HG03558 (cell line): ENCODE measurements around the gene ITIH5.

Experiments used
- ATAC-seq: cut with Tn5 transposase; IDR thresholded peaks from one replicate; pipeline ENCODE4 v1.9.1; 2021; ENCODE audit warnings: moderate number of reproducible peaks; ENCODE audit not compliant: unreplicated experiment; ENCODE audit errors: extremely low read depth

ITIH5 gene

GRCh38 chr10:7558036-7558435 lies 108.7 kb downstream of the ITIH5 start:
- no peak for ATAC-seq

GRCh38 chr10:7553531-7553930 lies 113.2 kb downstream of the ITIH5 start:
- ATAC-seq: no peak

- ATAC-seq: no peak
These were observed 114.6 kb downstream of the ITIH5 start for GRCh38 chr10:7551950-7552716.

GRCh38 chr10:7551289-7551688 lies 115.5 kb downstream of the ITIH5 start:
- no peak for ATAC-seq

- ATAC-seq: no peak
These were observed 116.8 kb downstream of the ITIH5 start for GRCh38 chr10:7550013-7550412.

GRCh38 chr10:7547829-7548228 lies 118.9 kb downstream of the ITIH5 start:
- no peak for ATAC-seq

GRCh38 chr10:7547206-7547605 lies 119.6 kb downstream of the ITIH5 start:
- no peak for ATAC-seq

GRCh38 chr10:7546385-7546967 lies 120.3 kb downstream of the ITIH5 start:
- ATAC-seq: no peak

GRCh38 chr10:7545792-7546191 lies 121.0 kb downstream of the ITIH5 start:
- ATAC-seq: no peak

- ATAC-seq: no peak
These were observed 121.5 kb downstream of the ITIH5 start for GRCh38 chr10:7545261-7545660.

GRCh38 chr10:7544203-7544602 lies 122.6 kb downstream of the ITIH5 start:
- ATAC-seq: no peak

- ATAC-seq: no peak
These were observed 124.4 kb downstream of the ITIH5 start for GRCh38 chr10:7542189-7542914.

GRCh38 chr10:7541137-7542087 lies 125.4 kb downstream of the ITIH5 start:
- no peak for ATAC-seq

- ATAC-seq: no peak
These were observed 127.7 kb downstream of the ITIH5 start for GRCh38 chr10:7538970-7539654.

GRCh38 chr10:7537126-7537525 lies 129.6 kb downstream of the ITIH5 start:
- ATAC-seq: no peak

GRCh38 chr10:7534480-7534852 lies 132.3 kb downstream of the ITIH5 start:
- no peak for ATAC-seq

- ATAC-seq: no peak
These were observed 132.9 kb downstream of the ITIH5 start for GRCh38 chr10:7533657-7534479.

- no peak for ATAC-seq
These were observed 133.9 kb downstream of the ITIH5 start for GRCh38 chr10:7532723-7533498.
